Gastrocnemius medialis (tissue), 4 donors: ENCODE measurements around the gene LENEP.

Source experiments
- CTCF ChIP-seq, 5 experiments: fragments of 450-650 bp in 3 of 5; fragments of 200-600 bp in 2 of 5; sonication (generic) in 2 of 5; IDR thresholded peaks in 4 of 5; conservative IDR thresholded peaks in 1 of 5; 1 replicate in 4 of 5; 2 replicates in 1 of 5; pipeline ENCODE4 v1.5.1; 2016 to 2019; ENCODE audit warnings: antibody characterized with exemption in 5 of 5, mild to moderate bottlenecking in 3 of 5, moderate library complexity in 3 of 5
- POLR2A ChIP-seq, 2 donors: fragments of 450-650 bp; IDR thresholded peaks; one replicate each; pipeline ENCODE4 v1.6.1; 2017; ENCODE audit warnings: antibody characterized with exemption in 2 of 2, mild to moderate bottlenecking in 2 of 2, moderate library complexity in 2 of 2

DNA sequence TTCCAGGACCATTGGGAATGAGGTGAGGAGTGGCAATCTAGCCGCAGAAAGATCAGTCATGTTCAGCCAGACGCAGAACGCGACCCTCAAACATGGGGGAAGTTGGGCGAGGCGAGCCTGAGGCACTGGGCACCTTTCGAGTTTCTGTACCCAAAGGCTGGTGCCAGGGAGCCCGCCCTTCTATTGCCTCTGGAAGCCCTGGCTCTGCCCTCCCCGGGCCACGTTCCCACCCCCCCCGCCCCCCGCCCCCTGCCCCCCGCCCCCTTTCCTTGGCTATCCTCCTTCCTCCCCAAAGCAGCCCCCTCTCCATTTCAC, 7.0 kb downstream of the LENEP start:
- TF ChIP-seq CTCF (IDR thresholded peaks at IDR 0.05 in 4 of 5, conservative IDR thresholded peaks at IDR 0.05 in 1 of 5) (no peak), POLR2A (IDR thresholded peaks at IDR 0.05) (no peak)
